Muscle of arm (tissue), 12 donors: ENCODE data around the gene MICOS13. TPM values are rescaled to one million over a fixed set of nuclear protein-coding genes. Genes with fewer than 3 reads are reported as not detected.

Source experiments
- DNase-seq: peaks from one replicate; pipeline ENCODE4 v3.0.0-alpha.2; 2013
- polyA plus RNA-seq, 12 donors: library from polyadenylated mRNA; unstranded; fragments of 120-200 nt; gene quantifications; one replicate each; pipeline ENCODE4 v1.2.1, GENCODE V29; 2013; ENCODE audit not compliant: insufficient read length in 12 of 12

MICOS13 gene
- polyA plus RNA-seq, 12 donors: 58.2 to 116 (median 68.2) TPM; not detected in 1

- no peak for DNase-seq
Observed at GRCh38 chr19:5674714-5675113, 5.6 kb downstream of the MICOS13 start.

GRCh38 chr19:5673752-5674151 is 6.6 kb downstream of the MICOS13 start:
- DNase-seq: no peak

- DNase-seq: no peak
Observed at GRCh38 chr19:5672708-5673459, 7.4 kb downstream of the MICOS13 start.

DNA sequence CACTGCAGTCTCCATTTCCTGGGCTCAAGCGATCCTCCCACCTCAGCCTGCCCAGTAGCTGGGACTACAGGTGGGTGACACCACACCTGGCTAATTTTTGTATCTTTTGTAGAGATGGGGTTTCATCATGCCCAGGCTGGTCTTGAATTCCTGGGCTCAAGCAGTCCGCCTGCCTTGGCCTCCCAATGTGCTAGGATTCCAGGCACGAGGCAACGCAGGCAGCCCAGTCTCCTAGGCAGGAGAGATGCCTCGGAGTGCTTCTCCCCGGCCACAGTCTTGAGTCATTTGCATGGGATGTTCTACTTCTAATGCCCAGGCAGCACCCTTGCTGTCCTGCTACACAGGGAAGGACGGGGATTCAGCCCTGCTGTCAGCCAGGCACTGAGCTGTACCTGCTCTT is 8.7 kb downstream of the MICOS13 start:
- no peak for DNase-seq

- DNase-seq: no peak
Observed at GRCh38 chr19:5669212-5669611, 11.1 kb downstream of the MICOS13 start.

DNA sequence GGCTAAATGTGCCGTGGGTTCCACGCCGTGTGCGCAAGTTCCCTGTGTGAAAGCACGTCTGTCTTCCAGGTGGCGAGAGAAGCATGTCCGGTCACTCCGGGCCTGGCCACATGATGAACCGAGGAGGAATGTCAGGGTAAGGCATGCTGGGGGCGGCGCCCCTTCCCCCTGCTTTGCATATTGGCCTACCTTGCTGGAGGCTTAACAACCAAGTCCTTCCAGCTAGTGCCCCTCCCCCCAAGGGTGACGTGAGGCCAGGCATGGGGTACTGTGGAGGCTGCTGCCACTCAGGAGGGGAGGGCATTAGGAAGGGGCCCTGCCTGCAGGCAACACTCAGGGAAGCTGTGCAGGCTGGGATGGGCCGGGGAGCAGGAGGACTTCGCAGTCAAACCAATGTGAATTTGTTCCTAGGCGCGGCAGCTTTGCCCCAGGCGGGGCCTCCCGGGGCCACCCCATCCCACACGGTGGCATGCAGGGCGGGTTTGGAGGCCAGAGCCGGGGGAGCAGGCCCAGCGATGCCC is 12.5 kb downstream of the MICOS13 start:
- no peak for DNase-seq

- no peak for DNase-seq
Observed at GRCh38 chr19:5666921-5667610, 13.2 kb downstream of the MICOS13 start.

DNA sequence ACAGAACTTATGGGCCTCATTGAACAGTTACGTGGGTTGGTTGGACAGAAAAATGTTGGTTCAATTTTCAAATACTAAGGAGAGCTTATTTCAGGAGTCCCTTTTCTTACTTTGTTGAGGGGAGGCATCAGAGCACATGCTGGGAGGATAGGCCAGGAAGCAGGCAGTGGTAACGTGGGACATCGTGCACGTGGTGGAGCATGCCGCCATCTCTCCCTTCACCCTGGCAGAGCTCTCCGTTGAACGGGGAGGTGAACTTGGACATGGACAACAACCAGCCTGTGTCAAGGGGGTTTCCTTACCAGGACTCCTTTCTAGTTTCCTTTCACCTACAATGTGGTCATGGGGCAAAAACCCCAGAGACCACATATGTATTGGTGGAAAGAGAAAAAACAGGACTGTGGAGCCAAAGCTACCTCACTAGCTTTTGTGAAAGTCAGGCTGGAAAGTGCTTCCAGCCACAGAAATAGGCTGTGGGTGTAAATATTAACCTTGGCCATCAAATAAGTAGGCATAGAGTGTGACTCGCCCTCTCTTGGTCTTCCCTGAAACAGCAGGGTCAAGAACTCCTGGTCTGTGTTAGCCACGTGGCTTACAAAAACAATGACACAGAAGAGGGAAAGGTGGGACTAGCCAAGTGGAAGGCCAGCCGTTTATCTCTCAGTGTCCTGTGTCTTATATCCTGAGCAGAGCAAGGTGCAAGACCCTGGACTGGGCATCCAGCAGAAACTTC is 14.4 kb downstream of the MICOS13 start:
- no peak for DNase-seq

GRCh38 chr19:5664515-5664914 is 15.8 kb downstream of the MICOS13 start:
- DNase-seq: no peak

DNA sequence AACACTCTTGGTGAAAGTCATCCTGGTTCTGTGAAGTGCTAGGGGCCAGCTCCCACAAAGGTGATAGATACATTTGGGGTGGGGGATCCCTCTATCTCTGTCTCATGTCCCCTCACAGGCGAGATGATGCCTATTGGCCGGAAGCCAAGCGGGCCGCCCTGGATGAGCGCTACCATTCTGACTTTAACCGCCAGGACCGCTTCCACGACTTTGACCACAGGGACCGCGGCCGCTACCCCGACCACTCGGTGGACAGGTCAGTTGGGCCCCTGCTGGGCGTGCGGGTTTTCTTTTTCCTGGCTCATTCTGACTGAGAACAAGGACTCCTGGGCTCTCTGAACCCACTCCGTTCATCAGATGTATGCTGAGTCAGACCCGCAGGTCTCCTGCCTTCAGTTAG is 16.4 kb downstream of the MICOS13 start:
- DNase-seq: no peak

DNA sequence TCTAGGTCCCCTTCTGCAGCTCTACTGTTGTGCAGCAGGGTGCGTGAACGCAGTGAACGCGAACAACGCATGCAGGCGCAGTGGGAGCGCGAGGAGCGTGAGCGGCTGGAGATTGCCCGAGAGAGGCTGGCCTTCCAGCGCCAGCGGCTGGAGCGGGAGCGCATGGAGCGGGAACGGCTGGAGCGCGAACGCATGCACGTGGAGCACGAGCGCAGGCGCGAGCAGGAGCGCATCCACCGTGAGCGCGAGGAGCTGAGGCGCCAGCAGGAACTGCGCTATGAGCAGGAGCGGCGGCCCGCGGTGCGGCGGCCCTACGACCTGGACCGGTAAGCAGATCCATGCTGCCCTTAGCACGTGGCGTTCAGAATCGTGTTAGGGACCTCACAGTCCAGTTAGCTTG is 18.8 kb downstream of the MICOS13 start:
- no peak for DNase-seq

GRCh38 chr19:5655412-5655811 is 24.9 kb downstream of the MICOS13 start:
- no peak for DNase-seq

- no peak for DNase-seq
Observed at GRCh38 chr19:5654931-5655330, 25.4 kb downstream of the MICOS13 start.

- DNase-seq: no peak
Observed at GRCh38 chr19:5652261-5652660, 28.1 kb downstream of the MICOS13 start.

GRCh38 chr19:5651361-5651760 is 29.0 kb downstream of the MICOS13 start:
- DNase-seq: no peak

GRCh38 chr19:5648464-5648863 is 31.9 kb downstream of the MICOS13 start:
- DNase-seq: no peak

DNA sequence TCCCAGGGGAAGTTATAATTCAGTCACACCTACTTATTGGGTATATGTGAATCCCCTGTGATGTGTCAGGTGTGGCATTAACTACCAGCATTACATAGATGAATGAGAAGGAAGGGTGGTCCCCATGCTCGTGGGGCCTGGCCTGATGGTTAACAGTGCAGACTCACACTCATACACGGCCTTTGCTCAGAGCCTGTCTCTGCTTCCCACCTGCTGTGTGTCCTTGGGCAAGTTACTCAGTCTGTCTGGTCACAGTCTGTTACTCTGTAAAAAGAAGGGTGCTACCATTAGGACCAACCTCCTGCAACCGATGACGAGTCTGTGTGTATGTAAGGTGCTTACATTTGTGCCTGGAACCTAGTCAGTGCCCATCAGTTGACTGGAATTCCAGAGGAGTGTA is 33.6 kb downstream of the MICOS13 start:
- no peak for DNase-seq

DNA sequence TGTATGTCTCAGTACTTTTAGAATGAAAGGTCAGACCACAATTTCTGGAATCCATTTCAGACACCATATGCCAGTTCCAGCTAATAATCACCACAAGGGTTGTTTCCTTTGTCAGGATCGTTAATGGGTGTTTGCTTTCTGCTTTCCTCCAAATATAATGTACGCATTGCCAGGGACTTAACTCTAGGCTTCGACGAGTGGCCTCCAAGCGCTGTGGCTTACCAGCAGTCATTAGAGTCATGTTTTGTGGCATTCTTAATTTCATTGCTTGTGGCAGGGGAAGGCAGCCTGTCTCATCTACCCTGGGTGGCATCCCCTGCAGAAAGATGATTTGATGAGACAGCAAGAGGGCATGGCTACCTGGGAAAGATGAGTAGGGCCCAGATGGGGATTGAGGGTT is 34.9 kb downstream of the MICOS13 start:
- no peak for DNase-seq

DNA sequence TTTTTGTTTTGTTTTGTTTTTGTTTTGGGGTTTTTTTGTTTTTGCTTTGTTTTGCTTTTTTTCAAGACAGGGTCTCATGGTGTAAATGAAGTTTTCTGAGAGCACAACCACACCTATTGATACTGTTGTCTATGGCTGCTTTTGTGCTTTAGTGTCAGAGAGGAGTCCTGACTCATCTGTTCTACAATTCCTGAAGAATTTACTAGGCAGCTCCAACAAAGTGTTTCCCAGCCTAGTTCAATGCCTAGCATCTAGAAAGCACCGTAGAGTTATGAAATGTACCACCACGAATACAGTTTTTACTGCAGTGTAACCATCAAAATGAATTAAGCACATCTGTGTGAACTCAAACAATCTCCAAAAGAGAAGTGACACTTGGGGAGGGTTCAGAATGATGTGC is 36.3 kb downstream of the MICOS13 start:
- no peak for DNase-seq

DNA sequence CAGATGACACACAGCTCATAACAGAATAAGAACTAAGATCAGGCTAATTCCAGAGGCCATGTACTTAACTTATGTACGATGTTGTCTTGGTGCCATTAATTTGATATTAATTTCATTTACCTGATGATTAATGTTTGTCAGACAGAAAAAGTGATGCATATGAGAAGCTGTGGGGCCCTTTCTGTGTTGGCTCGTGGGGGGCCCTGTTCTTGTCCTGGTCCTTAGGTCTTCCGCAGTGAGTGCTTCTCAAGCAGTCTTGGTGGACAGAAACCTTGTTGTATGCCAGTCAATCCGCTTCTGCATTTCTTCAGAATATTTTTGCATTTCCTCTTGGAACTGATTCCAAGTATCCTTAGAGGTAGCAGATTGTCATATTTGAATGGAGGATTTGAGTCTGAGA is 37.3 kb downstream of the MICOS13 start:
- DNase-seq: no peak

DNA sequence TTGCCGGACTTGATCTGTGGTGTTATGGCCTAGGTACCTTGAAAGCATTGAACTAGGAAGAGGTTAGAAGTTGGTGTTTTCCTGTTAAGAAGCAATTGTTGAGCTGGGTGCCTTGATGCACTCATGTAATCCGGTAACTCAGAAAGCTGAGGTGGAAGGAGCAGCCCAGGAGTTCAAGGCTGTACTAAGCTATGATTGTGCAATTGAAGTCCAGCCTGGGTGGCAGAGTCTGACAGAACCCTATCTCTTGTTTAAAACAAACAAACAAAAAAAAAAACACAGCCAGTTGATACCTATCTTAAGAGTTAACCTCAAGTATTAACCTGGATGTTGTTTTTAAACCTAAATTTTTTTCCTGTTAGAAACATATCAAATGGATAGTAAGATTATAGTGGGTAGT is 38.1 kb downstream of the MICOS13 start:
- DNase-seq: no peak

- DNase-seq: no peak
Observed at GRCh38 chr19:5641171-5641570, 39.1 kb downstream of the MICOS13 start.

DNA sequence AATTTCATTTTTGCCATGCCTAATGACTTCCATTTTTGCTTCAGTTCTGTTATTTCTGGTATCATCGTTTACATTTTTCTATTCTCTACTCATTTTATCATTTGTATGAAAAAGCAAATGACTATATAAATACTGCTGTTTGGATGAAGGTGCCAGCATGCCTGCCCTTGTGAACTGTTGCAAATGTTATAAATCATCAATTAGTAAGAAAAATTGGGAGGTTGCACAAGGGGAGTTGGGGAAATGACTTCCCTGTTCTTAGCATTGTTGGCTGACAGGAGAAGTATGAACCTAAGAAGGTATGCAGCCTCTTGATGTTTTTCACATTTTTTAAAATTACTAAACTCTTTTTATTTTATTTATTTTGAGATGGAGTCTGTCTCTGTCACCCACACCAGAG is 42.3 kb downstream of the MICOS13 start:
- DNase-seq: no peak
